PFSK-1 (cell line): ENCODE measurements around the gene HLA-DRA.

Experiments used
- FOXP2 ChIP-seq: optimal IDR thresholded peaks from 2 replicates; pipeline ENCODE3; 2011; ENCODE audit warnings: borderline replicate concordance, control low read depth, inconsistent platforms; ENCODE audit not compliant: insufficient read depth; ENCODE audit errors: extremely low read length, extremely low read depth
- POLR2AphosphoS5 ChIP-seq: IDR thresholded peaks from 2 replicates; pipeline ENCODE4 v1.6.1; 2012; ENCODE audit warnings: low read depth, mild to moderate bottlenecking, control low read depth, low read length, moderate library complexity
- SIN3A ChIP-seq: IDR thresholded peaks from 2 replicates; pipeline ENCODE4 v1.6.1; 2012; ENCODE audit warnings: mild to moderate bottlenecking, low read length, moderate library complexity, borderline replicate concordance; ENCODE audit not compliant: insufficient read depth
- TAF1 ChIP-seq: IDR thresholded peaks from 2 replicates; pipeline ENCODE4 v1.6.1; 2012; ENCODE audit warnings: low read length, control low read depth, borderline replicate concordance; ENCODE audit not compliant: insufficient read depth
- TF ChIP-seq, protein P1 (sequence below), 2 experiments: IDR thresholded peaks; 2 replicates each; pipeline versions ENCODE4 v1.6.1 to v1.8.0; 2011 to 2012; ENCODE audit warnings: low read depth in 2 of 2, low read length in 2 of 2, control low read depth in 1 of 2, inconsistent platforms in 1 of 2, mild to moderate bottlenecking in 1 of 2, moderate library complexity in 1 of 2; ENCODE audit not compliant: insufficient read depth in 1 of 2

HLA-DRA gene

DNA sequence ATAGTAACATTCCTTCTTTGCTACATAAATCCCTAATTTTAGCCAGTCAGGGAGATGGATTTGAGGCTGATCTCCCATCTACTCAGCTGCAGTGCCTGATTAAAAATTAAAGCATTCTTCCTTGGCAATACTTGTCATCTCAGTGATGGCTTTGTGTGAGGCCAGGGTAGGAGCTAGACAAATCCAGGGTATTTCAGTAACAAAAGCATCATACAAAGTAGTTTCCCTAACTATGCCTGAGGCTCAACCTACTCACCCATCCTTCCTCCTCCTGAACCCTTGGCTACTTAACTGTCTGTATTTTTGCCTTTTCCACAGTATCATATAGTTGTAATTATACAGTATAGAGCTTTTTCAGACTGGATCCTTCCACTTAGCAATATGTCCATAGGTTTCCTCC, 52.7 kb downstream of the HLA-DRA start:
- TF ChIP-seq SIN3A (no peak), TAF1 (no peak), POLR2AphosphoS5 (no peak), FOXP2 (no peak)
- TF ChIP-seq, protein P1, sequence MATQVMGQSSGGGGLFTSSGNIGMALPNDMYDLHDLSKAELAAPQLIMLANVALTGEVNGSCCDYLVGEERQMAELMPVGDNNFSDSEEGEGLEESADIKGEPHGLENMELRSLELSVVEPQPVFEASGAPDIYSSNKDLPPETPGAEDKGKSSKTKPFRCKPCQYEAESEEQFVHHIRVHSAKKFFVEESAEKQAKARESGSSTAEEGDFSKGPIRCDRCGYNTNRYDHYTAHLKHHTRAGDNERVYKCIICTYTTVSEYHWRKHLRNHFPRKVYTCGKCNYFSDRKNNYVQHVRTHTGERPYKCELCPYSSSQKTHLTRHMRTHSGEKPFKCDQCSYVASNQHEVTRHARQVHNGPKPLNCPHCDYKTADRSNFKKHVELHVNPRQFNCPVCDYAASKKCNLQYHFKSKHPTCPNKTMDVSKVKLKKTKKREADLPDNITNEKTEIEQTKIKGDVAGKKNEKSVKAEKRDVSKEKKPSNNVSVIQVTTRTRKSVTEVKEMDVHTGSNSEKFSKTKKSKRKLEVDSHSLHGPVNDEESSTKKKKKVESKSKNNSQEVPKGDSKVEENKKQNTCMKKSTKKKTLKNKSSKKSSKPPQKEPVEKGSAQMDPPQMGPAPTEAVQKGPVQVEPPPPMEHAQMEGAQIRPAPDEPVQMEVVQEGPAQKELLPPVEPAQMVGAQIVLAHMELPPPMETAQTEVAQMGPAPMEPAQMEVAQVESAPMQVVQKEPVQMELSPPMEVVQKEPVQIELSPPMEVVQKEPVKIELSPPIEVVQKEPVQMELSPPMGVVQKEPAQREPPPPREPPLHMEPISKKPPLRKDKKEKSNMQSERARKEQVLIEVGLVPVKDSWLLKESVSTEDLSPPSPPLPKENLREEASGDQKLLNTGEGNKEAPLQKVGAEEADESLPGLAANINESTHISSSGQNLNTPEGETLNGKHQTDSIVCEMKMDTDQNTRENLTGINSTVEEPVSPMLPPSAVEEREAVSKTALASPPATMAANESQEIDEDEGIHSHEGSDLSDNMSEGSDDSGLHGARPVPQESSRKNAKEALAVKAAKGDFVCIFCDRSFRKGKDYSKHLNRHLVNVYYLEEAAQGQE (IDR thresholded peaks at IDR 0.05; ENCODE audit: insufficient read depth in 1 of 2, low read depth in 2 of 2, low read length in 2 of 2), result no peak
